Endothelial cell of hepatic sinusoid (primary cell): ENCODE results near the gene ASB13.

Source experiments
- in situ Hi-C: cut with HindIII; loops from 2 replicates; pipeline ENCODE4 v1.10.0; 2017; ENCODE audit warnings: low sequenced_read_pairs

Gene ASB13

GRCh38 chr10:5609952-5610616 lies 56.3 kb downstream of the ASB13 start:
- in situ Hi-C loops: no loop called here

- in situ Hi-C loops: no loop called here
Measured at GRCh38 chr10:5608608-5609220, 57.7 kb downstream of the ASB13 start.

GRCh38 chr10:5607594-5607993 lies 58.8 kb downstream of the ASB13 start:
- in situ Hi-C loops: no loop called here

GRCh38 chr10:5606864-5607263 lies 59.5 kb downstream of the ASB13 start:
- in situ Hi-C loops: no loop called here

GRCh38 chr10:5606321-5606720 lies 60.1 kb downstream of the ASB13 start:
- in situ Hi-C loops: no loop called here

- in situ Hi-C loops: no loop called here
Measured at GRCh38 chr10:5604961-5605360, 61.4 kb downstream of the ASB13 start.

GRCh38 chr10:5604236-5604925 lies 62.0 kb downstream of the ASB13 start:
- in situ Hi-C loops: no loop called here

- in situ Hi-C loops: no loop called here
Measured at GRCh38 chr10:5603848-5604170, 62.6 kb downstream of the ASB13 start.

GRCh38 chr10:5603091-5603847 lies 63.1 kb downstream of the ASB13 start:
- in situ Hi-C loops: no loop called here

- in situ Hi-C loops: no loop called here
Measured at GRCh38 chr10:5601826-5602495, 64.4 kb downstream of the ASB13 start.

GRCh38 chr10:5600908-5601307 lies 65.5 kb downstream of the ASB13 start:
- in situ Hi-C loops: no loop called here

GRCh38 chr10:5599613-5600520 lies 66.5 kb downstream of the ASB13 start:
- in situ Hi-C loops: loop anchor here (5.0 kb wide), 1 partner anchor 32 kb away; no protein-coding TSS in a partner anchor

- in situ Hi-C loops: loop anchor here (5.0 kb wide), 1 partner anchor 34 kb away; no protein-coding TSS in a partner anchor
Measured at GRCh38 chr10:5598085-5598690, 68.2 kb downstream of the ASB13 start.

GRCh38 chr10:5596611-5597341 lies 69.6 kb downstream of the ASB13 start:
- in situ Hi-C loops: loop anchor here (5.0 kb wide), 1 partner anchor 36 kb away; no protein-coding TSS in a partner anchor

- in situ Hi-C loops: loop anchor here (5.0 kb wide), 1 partner anchor 36 kb away; no protein-coding TSS in a partner anchor
Measured at GRCh38 chr10:5595994-5596471, 70.4 kb downstream of the ASB13 start.

GRCh38 chr10:5595591-5595990 lies 70.8 kb downstream of the ASB13 start:
- in situ Hi-C loops: loop anchor here (5.0 kb wide), 1 partner anchor 37 kb away; no protein-coding TSS in a partner anchor

GRCh38 chr10:5595095-5595494 lies 71.3 kb downstream of the ASB13 start:
- in situ Hi-C loops: loop anchor here (5.0 kb wide), 1 partner anchor 37 kb away; no protein-coding TSS in a partner anchor
